Measurements from ENCODE around the gene CAPZA2.

Gene CAPZA2

DNA sequence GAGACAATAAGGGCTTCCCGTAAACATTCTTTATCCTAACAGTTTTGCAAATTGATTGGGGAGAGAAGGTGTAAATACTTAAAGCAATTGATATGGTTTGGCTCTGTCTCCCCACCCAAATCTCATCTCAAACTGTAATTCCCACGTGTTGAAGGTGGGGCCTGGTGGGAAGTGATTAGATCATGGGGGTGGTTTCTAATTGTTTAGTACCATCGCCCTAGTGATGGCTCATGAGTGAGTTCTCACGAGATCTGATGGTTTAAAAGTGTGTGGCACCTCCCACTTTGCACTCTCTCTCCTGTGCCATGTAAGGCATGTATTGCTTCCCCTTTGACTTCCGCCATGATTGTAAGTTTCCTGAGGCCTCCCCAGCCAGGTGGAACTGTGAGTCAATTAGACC, 22.1 kb upstream of the CAPZA2 start:
- DNase-seq (ENCODE audit: insufficient read length, low spot score) = no peak
- no peak for FAIRE-seq
- TF ChIP-seq, protein P1, sequence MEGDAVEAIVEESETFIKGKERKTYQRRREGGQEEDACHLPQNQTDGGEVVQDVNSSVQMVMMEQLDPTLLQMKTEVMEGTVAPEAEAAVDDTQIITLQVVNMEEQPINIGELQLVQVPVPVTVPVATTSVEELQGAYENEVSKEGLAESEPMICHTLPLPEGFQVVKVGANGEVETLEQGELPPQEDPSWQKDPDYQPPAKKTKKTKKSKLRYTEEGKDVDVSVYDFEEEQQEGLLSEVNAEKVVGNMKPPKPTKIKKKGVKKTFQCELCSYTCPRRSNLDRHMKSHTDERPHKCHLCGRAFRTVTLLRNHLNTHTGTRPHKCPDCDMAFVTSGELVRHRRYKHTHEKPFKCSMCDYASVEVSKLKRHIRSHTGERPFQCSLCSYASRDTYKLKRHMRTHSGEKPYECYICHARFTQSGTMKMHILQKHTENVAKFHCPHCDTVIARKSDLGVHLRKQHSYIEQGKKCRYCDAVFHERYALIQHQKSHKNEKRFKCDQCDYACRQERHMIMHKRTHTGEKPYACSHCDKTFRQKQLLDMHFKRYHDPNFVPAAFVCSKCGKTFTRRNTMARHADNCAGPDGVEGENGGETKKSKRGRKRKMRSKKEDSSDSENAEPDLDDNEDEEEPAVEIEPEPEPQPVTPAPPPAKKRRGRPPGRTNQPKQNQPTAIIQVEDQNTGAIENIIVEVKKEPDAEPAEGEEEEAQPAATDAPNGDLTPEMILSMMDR (IDR thresholded peaks at IDR 0.05; ENCODE audit: insufficient read depth, missing control alignments) = no peak

DNA sequence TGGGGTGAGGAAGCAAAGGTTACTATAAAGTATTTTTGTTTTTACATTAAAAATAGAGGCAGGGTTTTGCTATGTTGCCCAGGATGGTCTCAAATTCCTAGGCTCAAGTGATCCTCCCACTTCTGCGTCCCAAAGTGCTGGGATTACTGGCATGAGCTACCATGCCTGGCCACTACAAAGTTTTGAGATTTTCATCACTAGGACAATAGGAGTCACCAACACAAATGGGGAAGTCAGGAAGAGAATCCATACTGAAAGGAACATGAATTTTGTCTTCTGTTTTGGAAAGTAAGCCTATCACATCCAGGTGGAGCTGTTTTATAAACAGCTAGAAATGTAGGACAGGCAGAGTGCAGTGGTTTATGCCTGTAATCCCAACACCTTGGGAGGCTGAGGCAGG, 20.0 kb upstream of the CAPZA2 start:
- TF ChIP-seq, protein P1 (IDR thresholded peaks at IDR 0.05; ENCODE audit: insufficient read depth, missing control alignments) = no peak
- DNase-seq (ENCODE audit: insufficient read length, low spot score) = no peak
- FAIRE-seq = no peak

- FAIRE-seq (no peak), DNase-seq (ENCODE audit: insufficient read length, low spot score) (no peak)
- TF ChIP-seq, protein P1 (IDR thresholded peaks at IDR 0.05; ENCODE audit: insufficient read depth, missing control alignments) = no peak
Observed at GRCh38 chr7:116843378-116843777, 19.0 kb upstream of the CAPZA2 start.

DNA sequence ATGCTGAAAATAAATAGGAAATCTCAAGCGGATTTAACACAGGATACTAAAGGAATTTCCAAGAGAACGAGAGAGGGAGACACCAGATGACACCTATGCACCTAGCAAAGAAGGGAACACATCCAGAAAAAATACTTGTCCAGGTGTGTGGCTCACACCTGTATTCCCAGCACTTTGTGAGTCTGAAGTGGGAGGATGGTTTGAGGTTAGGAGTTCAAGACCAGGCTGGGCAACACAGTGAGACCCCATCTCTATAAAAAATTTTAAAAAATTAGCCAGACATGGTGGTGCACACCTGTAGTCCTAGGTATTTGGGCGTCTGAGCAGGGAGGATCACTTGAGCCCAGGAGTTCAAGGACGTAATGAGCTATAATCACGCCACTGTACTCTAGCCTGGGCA, 11.2 kb upstream of the CAPZA2 start:
- FAIRE-seq = no peak

GRCh38 chr7:116851671-116852070, 10.7 kb upstream of the CAPZA2 start:
- no peak for DNase-seq (ENCODE audit: insufficient read length, low spot score)
- TF ChIP-seq, protein P1 (IDR thresholded peaks at IDR 0.05; ENCODE audit: insufficient read depth, missing control alignments) = no peak
- no peak for FAIRE-seq

More for the DNA sequence above, 11.2 kb upstream of the CAPZA2 start:
- TF ChIP-seq, protein P1 (IDR thresholded peaks at IDR 0.05; ENCODE audit: insufficient read depth, missing control alignments) = no peak
- no peak for DNase-seq (ENCODE audit: insufficient read length, low spot score)

DNA sequence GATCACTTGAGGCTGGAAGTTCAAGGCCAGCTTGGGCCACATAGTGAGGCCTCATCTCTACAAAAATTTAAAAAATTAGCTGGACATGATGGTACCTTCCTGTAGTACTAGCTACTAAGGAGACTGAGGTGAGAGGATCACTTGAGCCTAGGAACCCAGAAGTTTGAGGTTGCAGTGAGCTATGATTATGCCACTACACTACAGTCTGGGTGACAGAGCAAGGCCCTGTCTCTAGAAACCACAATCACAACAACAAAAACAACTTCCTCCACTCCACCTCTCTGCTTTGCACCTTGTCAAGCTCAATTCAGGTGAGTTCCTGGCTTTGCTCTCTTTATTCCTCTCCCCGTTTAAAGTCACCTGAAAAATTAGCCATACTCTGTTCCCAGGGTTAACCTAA, 8.3 kb upstream of the CAPZA2 start:
- TF ChIP-seq, protein P1 (IDR thresholded peaks at IDR 0.05; ENCODE audit: insufficient read depth, missing control alignments) = no peak
- DNase-seq (ENCODE audit: insufficient read length, low spot score) = no peak
- FAIRE-seq = no peak

DNA sequence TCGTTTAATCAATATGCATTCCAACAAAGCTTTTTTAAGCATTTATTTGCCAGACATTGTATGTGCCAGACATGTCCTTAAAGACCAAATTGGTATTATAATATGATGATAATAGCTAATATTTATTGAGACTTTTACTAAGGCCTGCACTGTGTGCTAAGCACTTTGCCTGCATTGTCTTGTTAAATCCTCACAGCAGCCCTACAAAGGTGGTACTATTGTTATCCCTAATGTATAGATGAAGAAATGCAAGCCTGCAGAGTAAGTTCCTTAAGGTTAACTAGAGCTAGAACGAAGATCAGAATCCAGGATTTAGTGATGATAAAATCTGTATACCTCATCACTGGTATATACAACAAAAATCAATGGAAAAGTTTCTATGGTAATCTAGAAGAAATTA, 5.3 kb upstream of the CAPZA2 start:
- TF ChIP-seq, protein P1 (IDR thresholded peaks at IDR 0.05; ENCODE audit: insufficient read depth, missing control alignments) = no peak
- FAIRE-seq (no peak), DNase-seq (ENCODE audit: insufficient read length, low spot score) (no peak)

Data from D721Med (cell line).